K562 (cell line): ENCODE measurements around the gene WASL. TPM values are rescaled to one million over a fixed set of nuclear protein-coding genes. Genes with fewer than 3 reads are reported as not detected.

Experiments used
- CBFB ChIP-seq: sonication (generic); formaldehyde crosslinking; IDR thresholded peaks from 2 replicates; pipeline ENCODE4 v1.4.0; 2020; ENCODE audit warnings: mild to moderate bottlenecking, missing genetic modification reagents
- EP300 ChIP-seq: IDR thresholded peaks from 2 replicates; pipeline ENCODE4 v1.6.1; 2012; ENCODE audit warnings: low read length, improper control_type of control experiment
- GTF2F1 ChIP-seq: IDR thresholded peaks from 2 replicates; pipeline ENCODE4 v1.6.1; 2011; ENCODE audit warnings: low read depth, low read length, improper control_type of control experiment
- JUN ChIP-seq, 2 experiments: sonication (generic) in 1 of 2; formaldehyde crosslinking in 1 of 2; IDR thresholded peaks; 2 replicates each; pipeline versions ENCODE4 v1.6.1 to v1.8.0; 2012 to 2022; ENCODE audit warnings: borderline replicate concordance in 2 of 2, mild to moderate bottlenecking in 2 of 2, improper control_type of control experiment in 1 of 2, low read depth in 1 of 2, low read length in 1 of 2, missing genetic modification reagents in 1 of 2
- KLF16 ChIP-seq: IDR thresholded peaks from 2 replicates; pipeline ENCODE4 v1.6.1; 2016; ENCODE audit warnings: antibody characterized with exemption
- NCOA4 ChIP-seq: fragments of 450-650 bp; IDR thresholded peaks from 2 replicates; pipeline ENCODE4 v1.6.1; 2018; ENCODE audit warnings: mild to moderate bottlenecking; ENCODE audit not compliant: partially characterized antibody
- NCOA6 ChIP-seq: fragments of 450-650 bp; IDR thresholded peaks from 2 replicates; pipeline ENCODE4 v1.6.1; 2017; ENCODE audit warnings: mild to moderate bottlenecking
- NUFIP1 ChIP-seq: fragments of 450-650 bp; IDR thresholded peaks from 2 replicates; pipeline ENCODE4 v1.6.1; 2018; ENCODE audit not compliant: partially characterized antibody
- POLR3G ChIP-seq: IDR thresholded peaks from 2 replicates; pipeline ENCODE4 v1.6.1; 2011; ENCODE audit not compliant: insufficient read length, insufficient replicate concordance; ENCODE audit errors: extremely low read depth
- TAL1 ChIP-seq: fragments of 450-650 bp; IDR thresholded peaks from 2 replicates; pipeline ENCODE4 v1.6.1; 2016; ENCODE audit warnings: mild to moderate bottlenecking
- TGIF2 ChIP-seq: sonication (generic); formaldehyde crosslinking; IDR thresholded peaks from 2 replicates; pipeline ENCODE4 v1.8.1; 2022; ENCODE audit warnings: mild to moderate bottlenecking, missing genetic modification reagents, moderate library complexity
- U2AF1 ChIP-seq: fragments of 200-400 bp; formaldehyde crosslinking; optimal IDR thresholded peaks from 2 replicates; pipeline ENCODE3; 2017; ENCODE audit warnings: mild to moderate bottlenecking, low read depth, low read length, moderate library complexity
- ZKSCAN1 ChIP-seq: fragments of 150-350 bp; IDR thresholded peaks from 2 replicates; pipeline ENCODE4 v1.6.1; 2016; ENCODE audit warnings: low read depth, low read length
- polyA plus RNA-seq, 8 experiments: library from polyadenylated mRNA; depleted of rRNA in 4 of 8; stranded (reverse) in 5 of 8; unstranded in 3 of 8; fragments of >200 nt; fragmentation: Nextera tagmentation in 2 of 8; fragmentation: Illumina TruSeq in 1 of 8; extraction: Ambion mirVana in 2 of 8; extraction: Trizol in 1 of 8; gene quantifications; 2 replicates each; pipeline versions ENCODE4 v1.2.1 to v1.2.3, GENCODE V29; 2011 to 2014; ENCODE audit warnings: inconsistent platforms in 1 of 8, missing spikeins in 1 of 8
- total RNA-seq, 7 experiments: library from RNA; depleted of rRNA in 6 of 7; stranded (reverse); fragments of >200 nt in 6 of 7; fragmentation: Illumina TruSeq in 2 of 7; extraction: Trizol in 2 of 7; gene quantifications; 2 replicates each; pipeline versions ENCODE4 v1.2.1 to v1.2.3, GENCODE V29; 2011 to 2021; ENCODE audit warnings: low replicate concordance in 1 of 7
- TF ChIP-seq, protein P1 (sequence below): fragments of 450-650 bp; conservative IDR thresholded peaks from 2 replicates; pipeline ENCODE4 v1.6.1; 2016; ENCODE audit warnings: missing genetic modification characterization, low read depth, mild to moderate bottlenecking, control low read depth, missing compliant biosample characterization
- TF ChIP-seq, protein P2 (sequence below): fragments of 450-650 bp; IDR thresholded peaks from 2 replicates; pipeline ENCODE4 v1.7.1; 2018; ENCODE audit warnings: mild to moderate bottlenecking, low read depth; ENCODE audit not compliant: partially characterized antibody
- TF ChIP-seq, protein P3 (sequence below): sonication (generic); formaldehyde crosslinking; IDR thresholded peaks from 2 replicates; pipeline ENCODE4 v1.9.0; 2022; ENCODE audit warnings: mild to moderate bottlenecking, missing genetic modification reagents
- TF ChIP-seq, protein P4 (sequence below), 2 experiments: fragments of 450-650 bp in 1 of 2; sonication (generic) in 1 of 2; formaldehyde crosslinking in 1 of 2; IDR thresholded peaks in 1 of 2; conservative IDR thresholded peaks in 1 of 2; 2 replicates each; pipeline versions ENCODE4 v1.6.1 to v1.8.1; 2016 to 2023; ENCODE audit warnings: mild to moderate bottlenecking in 2 of 2, moderate library complexity in 2 of 2, inconsistent platforms in 1 of 2, missing genetic modification reagents in 1 of 2

WASL gene
- total and polyA plus RNA-seq, 9 of the 15 experiments (the other 6 are each of a cell fraction or from before 2014, with no cell fraction given): 3.2 to 13.9 (median 8.3) TPM

DNA sequence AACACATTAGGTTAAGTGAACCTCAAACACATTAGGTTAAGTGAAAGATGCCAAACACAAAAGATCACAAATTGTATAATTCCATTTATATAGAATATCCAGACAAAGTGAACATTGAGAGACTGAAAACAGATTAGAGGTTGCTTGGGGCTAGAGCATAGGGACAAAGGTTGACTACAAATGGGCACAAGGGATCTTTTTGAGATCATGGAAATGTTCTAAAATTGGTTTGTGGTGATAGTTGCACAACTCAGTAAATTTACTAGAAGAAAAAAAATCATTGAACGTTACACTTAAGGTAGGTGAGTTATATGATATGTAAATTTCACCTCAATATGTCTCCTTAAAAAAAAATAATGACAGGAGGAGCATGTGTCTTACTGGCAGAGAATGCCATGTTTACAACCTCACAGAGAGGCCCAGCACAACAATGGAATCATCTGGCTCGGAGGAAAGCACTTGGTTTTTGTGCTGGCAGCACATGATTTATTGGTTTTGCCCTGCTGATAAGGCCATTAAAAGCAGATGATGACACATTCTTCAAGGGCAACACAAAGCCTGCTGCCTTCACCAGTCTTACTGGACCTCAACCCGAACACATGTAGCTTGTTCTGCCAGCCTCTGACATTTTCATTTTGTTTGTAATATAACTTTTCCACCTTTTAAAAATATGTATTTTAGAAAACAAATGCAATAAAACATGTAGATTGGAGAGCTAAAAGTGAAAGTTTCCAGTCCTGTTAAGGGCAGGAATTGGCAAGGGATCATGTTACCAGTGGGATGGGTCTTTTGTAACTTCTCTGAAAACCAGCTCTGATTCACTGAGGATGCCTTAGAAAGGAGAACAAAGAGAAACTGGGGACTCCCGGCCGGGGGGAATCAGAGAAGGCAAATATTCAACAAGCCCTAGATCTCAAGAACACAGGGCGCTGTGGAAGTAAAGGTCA is 105.0 kb downstream of the WASL start (continued):
- TF ChIP-seq, protein P1, sequence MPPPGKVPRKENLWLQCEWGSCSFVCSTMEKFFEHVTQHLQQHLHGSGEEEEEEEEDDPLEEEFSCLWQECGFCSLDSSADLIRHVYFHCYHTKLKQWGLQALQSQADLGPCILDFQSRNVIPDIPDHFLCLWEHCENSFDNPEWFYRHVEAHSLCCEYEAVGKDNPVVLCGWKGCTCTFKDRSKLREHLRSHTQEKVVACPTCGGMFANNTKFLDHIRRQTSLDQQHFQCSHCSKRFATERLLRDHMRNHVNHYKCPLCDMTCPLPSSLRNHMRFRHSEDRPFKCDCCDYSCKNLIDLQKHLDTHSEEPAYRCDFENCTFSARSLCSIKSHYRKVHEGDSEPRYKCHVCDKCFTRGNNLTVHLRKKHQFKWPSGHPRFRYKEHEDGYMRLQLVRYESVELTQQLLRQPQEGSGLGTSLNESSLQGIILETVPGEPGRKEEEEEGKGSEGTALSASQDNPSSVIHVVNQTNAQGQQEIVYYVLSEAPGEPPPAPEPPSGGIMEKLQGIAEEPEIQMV: no peak
- TF ChIP-seq POLR3G: no peak
- no peak for TF ChIP-seq ZKSCAN1
- TF ChIP-seq GTF2F1: no peak
- TF ChIP-seq TGIF2 (CRISPR knock-in tag): no peak
- no peak for TF ChIP-seq NUFIP1
- TF ChIP-seq, protein P2, sequence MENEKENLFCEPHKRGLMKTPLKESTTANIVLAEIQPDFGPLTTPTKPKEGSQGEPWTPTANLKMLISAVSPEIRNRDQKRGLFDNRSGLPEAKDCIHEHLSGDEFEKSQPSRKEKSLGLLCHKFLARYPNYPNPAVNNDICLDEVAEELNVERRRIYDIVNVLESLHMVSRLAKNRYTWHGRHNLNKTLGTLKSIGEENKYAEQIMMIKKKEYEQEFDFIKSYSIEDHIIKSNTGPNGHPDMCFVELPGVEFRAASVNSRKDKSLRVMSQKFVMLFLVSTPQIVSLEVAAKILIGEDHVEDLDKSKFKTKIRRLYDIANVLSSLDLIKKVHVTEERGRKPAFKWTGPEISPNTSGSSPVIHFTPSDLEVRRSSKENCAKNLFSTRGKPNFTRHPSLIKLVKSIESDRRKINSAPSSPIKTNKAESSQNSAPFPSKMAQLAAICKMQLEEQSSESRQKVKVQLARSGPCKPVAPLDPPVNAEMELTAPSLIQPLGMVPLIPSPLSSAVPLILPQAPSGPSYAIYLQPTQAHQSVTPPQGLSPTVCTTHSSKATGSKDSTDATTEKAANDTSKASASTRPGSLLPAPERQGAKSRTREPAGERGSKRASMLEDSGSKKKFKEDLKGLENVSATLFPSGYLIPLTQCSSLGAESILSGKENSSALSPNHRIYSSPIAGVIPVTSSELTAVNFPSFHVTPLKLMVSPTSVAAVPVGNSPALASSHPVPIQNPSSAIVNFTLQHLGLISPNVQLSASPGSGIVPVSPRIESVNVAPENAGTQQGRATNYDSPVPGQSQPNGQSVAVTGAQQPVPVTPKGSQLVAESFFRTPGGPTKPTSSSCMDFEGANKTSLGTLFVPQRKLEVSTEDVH: no peak
- TF ChIP-seq, protein P3, sequence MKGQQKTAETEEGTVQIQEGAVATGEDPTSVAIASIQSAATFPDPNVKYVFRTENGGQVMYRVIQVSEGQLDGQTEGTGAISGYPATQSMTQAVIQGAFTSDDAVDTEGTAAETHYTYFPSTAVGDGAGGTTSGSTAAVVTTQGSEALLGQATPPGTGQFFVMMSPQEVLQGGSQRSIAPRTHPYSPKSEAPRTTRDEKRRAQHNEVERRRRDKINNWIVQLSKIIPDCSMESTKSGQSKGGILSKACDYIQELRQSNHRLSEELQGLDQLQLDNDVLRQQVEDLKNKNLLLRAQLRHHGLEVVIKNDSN: no peak
- TF ChIP-seq, protein P4, sequence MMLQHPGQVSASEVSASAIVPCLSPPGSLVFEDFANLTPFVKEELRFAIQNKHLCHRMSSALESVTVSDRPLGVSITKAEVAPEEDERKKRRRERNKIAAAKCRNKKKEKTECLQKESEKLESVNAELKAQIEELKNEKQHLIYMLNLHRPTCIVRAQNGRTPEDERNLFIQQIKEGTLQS (IDR thresholded peaks at IDR 0.05): peak; percentile 87; the same call in 1 of the 2 replicates
- TF ChIP-seq, protein P4 (CRISPR knock-in tag; conservative IDR thresholded peaks at IDR 0.05): no peak
- TF ChIP-seq U2AF1: no peak
- no peak for TF ChIP-seq CBFB (CRISPR knock-in tag)
- no peak for TF ChIP-seq JUN (IDR thresholded peaks at IDR 0.05; ENCODE audit: borderline replicate concordance, low read depth, low read length)
- no peak for TF ChIP-seq JUN (CRISPR knock-in tag; IDR thresholded peaks at IDR 0.05; ENCODE audit: borderline replicate concordance)
- TF ChIP-seq NCOA6: no peak
- no peak for TF ChIP-seq KLF16
- TF ChIP-seq EP300: peak; percentile 54; the same call in 1 of the 2 replicates
- no peak for TF ChIP-seq NCOA4
- TF ChIP-seq TAL1: no peak
